ENCODE measurements around the gene ALPI.

DNA sequence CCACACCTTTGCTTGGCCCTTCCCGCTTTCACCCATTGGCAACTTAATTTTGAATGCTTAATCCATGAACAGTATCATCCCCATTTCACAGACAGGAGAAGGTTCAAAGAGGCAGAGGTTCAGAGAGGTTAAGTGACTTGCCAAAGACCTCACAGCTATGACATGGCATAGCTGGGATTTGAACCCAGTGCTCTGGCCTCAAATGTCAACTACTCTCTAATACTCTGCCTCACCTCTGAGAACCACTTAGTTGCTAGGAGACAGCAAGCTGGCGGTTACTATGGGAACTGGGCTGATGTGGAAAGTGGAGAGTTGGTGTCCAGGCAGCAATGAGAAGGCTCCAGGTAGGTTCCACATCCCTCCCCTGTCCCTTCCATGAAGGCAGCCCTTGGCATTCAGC is 48.5 kb downstream of the ALPI start:
- TF ChIP-seq TCF4 (CRISPR knock-in tag; IDR thresholded peaks at IDR 0.05; ENCODE audit: borderline replicate concordance) (no peak), CSDC2 (CRISPR knock-in tag; IDR thresholded peaks at IDR 0.05) (no peak), ZC3H10 (CRISPR knock-in tag; IDR thresholded peaks at IDR 0.05) (no peak), SNAI2 (CRISPR knock-in tag; IDR thresholded peaks at IDR 0.05) (no peak), ESRRG (CRISPR knock-in tag; IDR thresholded peaks at IDR 0.05) (no peak), ZNF565 (CRISPR knock-in tag; conservative IDR thresholded peaks at IDR 0.05; ENCODE audit: low read depth) (no peak), GLIS3 (CRISPR knock-in tag; IDR thresholded peaks at IDR 0.05) (no peak), ZFP30 (CRISPR knock-in tag; IDR thresholded peaks at IDR 0.05) (no peak)
- TF ChIP-seq, protein P1, sequence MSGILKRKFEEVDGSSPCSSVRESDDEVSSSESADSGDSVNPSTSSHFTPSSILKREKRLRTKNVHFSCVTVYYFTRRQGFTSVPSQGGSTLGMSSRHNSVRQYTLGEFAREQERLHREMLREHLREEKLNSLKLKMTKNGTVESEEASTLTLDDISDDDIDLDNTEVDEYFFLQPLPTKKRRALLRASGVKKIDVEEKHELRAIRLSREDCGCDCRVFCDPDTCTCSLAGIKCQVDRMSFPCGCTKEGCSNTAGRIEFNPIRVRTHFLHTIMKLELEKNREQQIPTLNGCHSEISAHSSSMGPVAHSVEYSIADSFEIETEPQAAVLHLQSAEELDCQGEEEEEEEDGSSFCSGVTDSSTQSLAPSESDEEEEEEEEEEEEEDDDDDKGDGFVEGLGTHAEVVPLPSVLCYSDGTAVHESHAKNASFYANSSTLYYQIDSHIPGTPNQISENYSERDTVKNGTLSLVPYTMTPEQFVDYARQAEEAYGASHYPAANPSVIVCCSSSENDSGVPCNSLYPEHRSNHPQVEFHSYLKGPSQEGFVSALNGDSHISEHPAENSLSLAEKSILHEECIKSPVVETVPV (CRISPR knock-in tag; IDR thresholded peaks at IDR 0.05): no peak
- TF ChIP-seq, protein P2, sequence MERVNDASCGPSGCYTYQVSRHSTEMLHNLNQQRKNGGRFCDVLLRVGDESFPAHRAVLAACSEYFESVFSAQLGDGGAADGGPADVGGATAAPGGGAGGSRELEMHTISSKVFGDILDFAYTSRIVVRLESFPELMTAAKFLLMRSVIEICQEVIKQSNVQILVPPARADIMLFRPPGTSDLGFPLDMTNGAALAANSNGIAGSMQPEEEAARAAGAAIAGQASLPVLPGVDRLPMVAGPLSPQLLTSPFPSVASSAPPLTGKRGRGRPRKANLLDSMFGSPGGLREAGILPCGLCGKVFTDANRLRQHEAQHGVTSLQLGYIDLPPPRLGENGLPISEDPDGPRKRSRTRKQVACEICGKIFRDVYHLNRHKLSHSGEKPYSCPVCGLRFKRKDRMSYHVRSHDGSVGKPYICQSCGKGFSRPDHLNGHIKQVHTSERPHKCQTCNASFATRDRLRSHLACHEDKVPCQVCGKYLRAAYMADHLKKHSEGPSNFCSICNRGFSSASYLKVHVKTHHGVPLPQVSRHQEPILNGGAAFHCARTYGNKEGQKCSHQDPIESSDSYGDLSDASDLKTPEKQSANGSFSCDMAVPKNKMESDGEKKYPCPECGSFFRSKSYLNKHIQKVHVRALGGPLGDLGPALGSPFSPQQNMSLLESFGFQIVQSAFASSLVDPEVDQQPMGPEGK (CRISPR knock-in tag; IDR thresholded peaks at IDR 0.05; ENCODE audit: borderline replicate concordance): no peak
